ENCODE data around the gene SLC6A1. TPM values are rescaled to one million over a fixed set of nuclear protein-coding genes. Genes with fewer than 3 reads are reported as not detected.

The SLC6A1 gene
- polyA plus RNA-seq, 1 of the 3 experiments (the other 2 are of a cell fraction), result not detected

DNA sequence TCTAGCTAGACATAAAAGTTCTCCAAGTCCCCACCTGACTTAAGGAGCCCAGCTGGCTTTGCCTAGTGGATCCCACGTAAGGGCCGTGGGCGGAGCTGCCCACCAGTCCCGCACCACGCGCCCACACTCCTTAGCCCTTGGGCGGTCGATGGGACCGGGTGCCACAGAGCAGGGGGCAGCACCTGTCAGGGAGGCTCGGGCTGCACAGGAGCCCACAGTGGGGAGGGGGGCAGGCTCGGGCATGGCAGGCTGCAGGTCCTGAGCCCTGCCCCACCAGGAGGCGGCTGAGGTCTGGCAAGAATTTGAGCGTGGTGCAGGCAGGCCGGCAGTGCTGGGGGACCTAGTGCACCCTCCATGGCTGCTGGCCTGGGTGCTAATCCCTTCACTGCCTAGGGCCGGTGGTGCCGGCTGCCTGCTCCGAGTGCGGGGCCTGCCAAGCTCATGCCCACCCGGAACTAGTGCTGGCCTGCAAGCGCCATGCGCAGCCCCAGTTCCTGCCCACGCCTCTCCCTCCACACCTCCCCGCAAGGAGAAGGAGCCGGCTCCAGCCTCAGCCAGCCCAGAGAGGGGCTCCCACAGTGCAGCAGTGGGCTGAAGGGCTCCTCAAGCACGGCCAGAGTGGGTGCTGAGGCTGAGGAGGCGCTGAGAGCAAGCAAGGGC lies 78.7 kb downstream of the SLC6A1 start:
- H3K4me2 ChIP-seq, result no peak overlapping the region
- no peaks in the 10 kb centered on the region for H3K9me3 ChIP-seq
- no peaks in the 10 kb centered on the region for H3K79me2 ChIP-seq (ENCODE audit: insufficient read depth)
- DNase-seq, result no peak
- H4K20me1 ChIP-seq (ENCODE audit: insufficient read depth), result no peaks in the 10 kb centered on the region
- no peak overlapping the region for H2AFZ ChIP-seq (ENCODE audit: low read depth)
- ChIA-PET CTCF (interaction anchor here (1.3 to 3.4 kb wide), 2 partner anchors 11 to 125 kb away, joined by 3 to 17 read pairs; no protein-coding TSS in a partner anchor), POLR2A (no interaction called here)
- H3K36me3 ChIP-seq (replicated peaks in 1 of 2; ENCODE audit: control insufficient read depth in 1 of 2, insufficient read depth in 2 of 2, low read length in 1 of 2), result no peaks in the 10 kb centered on the region
- no peak overlapping the region for H3K4me3 ChIP-seq (ENCODE audit: low read depth in 2 of 2, low read length in 1 of 2)
- no peak overlapping the region for H3K27ac ChIP-seq (ENCODE audit: low read depth in 2 of 2, low read length in 1 of 2)
- WGBS (ENCODE audit: low lambda C conversion rate), result 58% methylated on average over 18 of the region's 26 CpGs
- no peak overlapping the region for H3K9ac ChIP-seq
- H3K4me1 ChIP-seq (ENCODE audit: control insufficient read depth in 1 of 2, insufficient read depth in 2 of 2, low read depth in 1 of 2, low read length in 1 of 2), result no peaks in the 10 kb centered on the region
- no peaks in the 10 kb centered on the region for H3F3A ChIP-seq (replicated peaks; ENCODE audit: insufficient read depth)
- no peaks in the 10 kb centered on the region for H3K9me2 ChIP-seq
- H3K27me3 ChIP-seq (ENCODE audit: insufficient read depth), result no peaks in the 10 kb centered on the region
- no peak for TF ChIP-seq EP300 (IDR thresholded peaks at IDR 0.05; ENCODE audit: borderline replicate concordance in 1 of 2, low read depth in 1 of 2, low read length in 1 of 2)
- no peak for TF ChIP-seq JUND (IDR thresholded peaks at IDR 0.05)
- no peak for TF ChIP-seq TAF1 (IDR thresholded peaks at IDR 0.05; ENCODE audit: borderline replicate concordance, low read depth, low read length)
- no peak for TF ChIP-seq EZH2phosphoT487 (IDR thresholded peaks at IDR 0.05; ENCODE audit: borderline replicate concordance, low read depth)
- TF ChIP-seq, protein P1, sequence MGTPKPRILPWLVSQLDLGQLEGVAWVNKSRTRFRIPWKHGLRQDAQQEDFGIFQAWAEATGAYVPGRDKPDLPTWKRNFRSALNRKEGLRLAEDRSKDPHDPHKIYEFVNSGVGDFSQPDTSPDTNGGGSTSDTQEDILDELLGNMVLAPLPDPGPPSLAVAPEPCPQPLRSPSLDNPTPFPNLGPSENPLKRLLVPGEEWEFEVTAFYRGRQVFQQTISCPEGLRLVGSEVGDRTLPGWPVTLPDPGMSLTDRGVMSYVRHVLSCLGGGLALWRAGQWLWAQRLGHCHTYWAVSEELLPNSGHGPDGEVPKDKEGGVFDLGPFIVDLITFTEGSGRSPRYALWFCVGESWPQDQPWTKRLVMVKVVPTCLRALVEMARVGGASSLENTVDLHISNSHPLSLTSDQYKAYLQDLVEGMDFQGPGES (IDR thresholded peaks at IDR 0.05; ENCODE audit: low read depth, low read length), result no peak

DNA sequence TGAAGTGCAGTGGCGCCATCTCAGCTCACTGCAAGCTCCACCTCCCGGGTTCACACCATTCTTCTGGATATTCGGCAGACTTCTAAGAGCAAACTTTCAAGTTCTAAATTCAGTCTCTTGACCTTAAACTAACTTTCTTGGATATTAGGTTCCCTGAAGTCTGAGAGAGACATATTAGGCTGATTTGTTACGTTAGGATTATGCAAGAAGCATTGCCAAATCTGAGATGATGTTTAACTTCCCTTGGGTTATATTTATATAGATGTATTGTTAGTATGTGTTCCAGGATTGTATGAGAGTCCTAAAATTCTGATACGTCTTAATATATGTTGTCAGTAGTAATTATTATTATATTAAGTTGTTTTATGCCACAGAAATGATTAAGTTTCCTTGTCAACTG lies 80.1 kb downstream of the SLC6A1 start:
- CTCF ChIA-PET, result interaction anchor here (1.4 to 4.7 kb wide), 3 partner anchors 12 to 127 kb away, joined by 3 to 33 read pairs (median 17); no protein-coding TSS in a partner anchor
- POLR2A ChIA-PET, result no interaction called here
- H2AFZ ChIP-seq (ENCODE audit: low read depth), result no peak overlapping the region
- H3K4me3 ChIP-seq (ENCODE audit: low read depth in 2 of 2, low read length in 1 of 2), result no peak overlapping the region
- TF ChIP-seq MXI1 (IDR thresholded peaks at IDR 0.05; ENCODE audit: low read depth, low read length), result no peak
- TF ChIP-seq POLR2AphosphoS5 (IDR thresholded peaks at IDR 0.05; ENCODE audit: low read depth, low read length), result no peak
- TF ChIP-seq EP300 (IDR thresholded peaks at IDR 0.05; ENCODE audit: borderline replicate concordance in 1 of 2, low read depth in 1 of 2, low read length in 1 of 2), result no peak
- TF ChIP-seq TCF12 (IDR thresholded peaks at IDR 0.05), result no peak
- no peak for TF ChIP-seq SIN3A (IDR thresholded peaks at IDR 0.05; ENCODE audit: borderline replicate concordance, low read depth, low read length)
- TF ChIP-seq FOXJ3 (CRISPR knock-in tag; IDR thresholded peaks at IDR 0.05), result no peak
- no peak for TF ChIP-seq CHD2 (IDR thresholded peaks at IDR 0.05; ENCODE audit: low read length, partially characterized antibody)
- no peak for TF ChIP-seq EZH2phosphoT487 (IDR thresholded peaks at IDR 0.05; ENCODE audit: borderline replicate concordance, low read depth)
- TF ChIP-seq, protein P1 (IDR thresholded peaks at IDR 0.05; ENCODE audit: low read depth, low read length), result no peak
- no peak for TF ChIP-seq SMC3 (IDR thresholded peaks at IDR 0.05; ENCODE audit: low read depth, low read length)
- TF ChIP-seq GABPA (IDR thresholded peaks at IDR 0.05; ENCODE audit: low read depth), result no peak
- no peak for TF ChIP-seq TAF1 (IDR thresholded peaks at IDR 0.05; ENCODE audit: borderline replicate concordance, low read depth, low read length)
- TF ChIP-seq GATA2 (CRISPR knock-in tag; IDR thresholded peaks at IDR 0.05), result no peak
- TF ChIP-seq RFX5 (IDR thresholded peaks at IDR 0.05; ENCODE audit: low read length), result no peak
- TF ChIP-seq RXRA (IDR thresholded peaks at IDR 0.05; ENCODE audit: borderline replicate concordance, low read depth), result no peak
- no peak for TF ChIP-seq NRF1 (IDR thresholded peaks at IDR 0.05; ENCODE audit: low read depth, low read length)
- TF ChIP-seq, protein P2, sequence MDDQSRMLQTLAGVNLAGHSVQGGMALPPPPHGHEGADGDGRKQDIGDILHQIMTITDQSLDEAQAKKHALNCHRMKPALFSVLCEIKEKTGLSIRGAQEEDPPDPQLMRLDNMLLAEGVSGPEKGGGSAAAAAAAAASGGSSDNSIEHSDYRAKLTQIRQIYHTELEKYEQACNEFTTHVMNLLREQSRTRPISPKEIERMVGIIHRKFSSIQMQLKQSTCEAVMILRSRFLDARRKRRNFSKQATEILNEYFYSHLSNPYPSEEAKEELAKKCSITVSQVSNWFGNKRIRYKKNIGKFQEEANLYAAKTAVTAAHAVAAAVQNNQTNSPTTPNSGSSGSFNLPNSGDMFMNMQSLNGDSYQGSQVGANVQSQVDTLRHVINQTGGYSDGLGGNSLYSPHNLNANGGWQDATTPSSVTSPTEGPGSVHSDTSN (IDR thresholded peaks at IDR 0.05), result no peak
- no peak for TF ChIP-seq FOSL2 (IDR thresholded peaks at IDR 0.05; ENCODE audit: borderline replicate concordance, low read depth)
- TF ChIP-seq YY1 (IDR thresholded peaks at IDR 0.05; ENCODE audit: low read depth), result no peak
- TF ChIP-seq TEAD4 (IDR thresholded peaks at IDR 0.05; ENCODE audit: borderline replicate concordance, insufficient read depth), result no peak
- 48% methylated on average over 5 of the region's 5 CpGs for WGBS (ENCODE audit: low lambda C conversion rate)
- no peak overlapping the region for H3K27ac ChIP-seq (ENCODE audit: low read depth in 2 of 2, low read length in 1 of 2)
- no peaks in the 10 kb centered on the region for H3K36me3 ChIP-seq (replicated peaks in 1 of 2; ENCODE audit: control insufficient read depth in 1 of 2, insufficient read depth in 2 of 2, low read length in 1 of 2)
- no peaks in the 10 kb centered on the region for H3K9me2 ChIP-seq
- no peaks in the 10 kb centered on the region for H3K79me2 ChIP-seq (ENCODE audit: insufficient read depth)
- no peak overlapping the region for H3K4me2 ChIP-seq
- no peak for DNase-seq
- H3K4me1 ChIP-seq (ENCODE audit: control insufficient read depth in 1 of 2, insufficient read depth in 2 of 2, low read depth in 1 of 2, low read length in 1 of 2), result no peaks in the 10 kb centered on the region; a peak in 1 of 4 replicates
- H3K9ac ChIP-seq, result no peak overlapping the region
- no peaks in the 10 kb centered on the region for H3F3A ChIP-seq (replicated peaks; ENCODE audit: insufficient read depth)
- H3K9me3 ChIP-seq, result no peaks in the 10 kb centered on the region
- no peaks in the 10 kb centered on the region for H3K27me3 ChIP-seq (ENCODE audit: insufficient read depth)
- H4K20me1 ChIP-seq (ENCODE audit: insufficient read depth), result no peaks in the 10 kb centered on the region
